GM21360 (cell line): ENCODE measurements around the gene AGAP5.
"Not testable (repeated sequence)": the region's sequence is repeated elsewhere in the genome, so short reads cannot be mapped to it uniquely, and the experiment has no call there.

Experiments used
- ATAC-seq: cut with Tn5 transposase; IDR thresholded peaks from one replicate; pipeline ENCODE4 v1.9.1; 2021; ENCODE audit warnings: mild to moderate bottlenecking, moderate library complexity; ENCODE audit not compliant: unreplicated experiment

The AGAP5 gene

DNA sequence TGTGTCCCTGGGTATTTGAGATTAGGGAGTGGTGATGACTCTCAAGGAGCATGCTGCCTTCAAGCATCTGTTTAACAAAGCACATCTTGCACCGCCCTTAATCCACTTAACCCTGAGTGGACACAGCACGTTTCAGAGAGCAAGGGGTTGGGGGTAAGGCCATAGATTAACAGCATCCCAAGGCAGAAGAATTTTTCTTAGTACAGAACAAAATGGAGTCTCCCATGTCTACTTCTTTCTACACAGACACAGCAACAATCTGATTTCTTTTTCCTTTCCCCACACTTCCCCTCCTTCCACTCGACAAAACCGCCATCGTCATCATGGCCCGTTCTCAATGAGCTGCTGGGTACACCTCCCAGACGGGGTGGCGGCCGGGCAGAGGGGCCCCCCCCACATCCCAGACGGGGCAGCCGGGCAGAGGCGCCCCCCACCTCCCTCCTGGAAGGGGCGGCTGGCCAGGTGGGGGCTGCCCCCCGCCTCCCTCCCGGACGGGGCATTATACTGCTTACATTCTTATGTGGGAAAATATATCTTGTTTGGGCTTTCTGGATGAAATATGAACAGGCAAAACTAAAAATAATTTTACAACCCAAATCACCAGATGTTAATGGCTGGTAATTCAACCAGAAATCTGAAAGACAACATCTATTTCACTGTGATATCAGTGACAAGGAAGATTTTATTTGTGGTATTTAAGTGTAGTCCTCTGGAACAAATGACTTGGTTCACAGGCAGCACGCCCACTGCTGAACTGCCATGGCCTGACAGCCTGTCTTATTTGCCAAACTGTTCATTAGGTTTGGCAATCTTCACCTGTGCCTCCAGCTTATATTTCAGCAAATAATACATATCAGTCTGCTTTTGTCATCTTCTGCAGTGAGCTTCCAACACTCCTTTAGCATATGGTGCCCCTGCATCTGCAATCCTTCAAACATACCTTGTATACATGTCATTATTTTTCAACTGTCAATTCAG lies 17.6 kb upstream of the AGAP5 start:
- not testable (repeated sequence) for ATAC-seq

DNA sequence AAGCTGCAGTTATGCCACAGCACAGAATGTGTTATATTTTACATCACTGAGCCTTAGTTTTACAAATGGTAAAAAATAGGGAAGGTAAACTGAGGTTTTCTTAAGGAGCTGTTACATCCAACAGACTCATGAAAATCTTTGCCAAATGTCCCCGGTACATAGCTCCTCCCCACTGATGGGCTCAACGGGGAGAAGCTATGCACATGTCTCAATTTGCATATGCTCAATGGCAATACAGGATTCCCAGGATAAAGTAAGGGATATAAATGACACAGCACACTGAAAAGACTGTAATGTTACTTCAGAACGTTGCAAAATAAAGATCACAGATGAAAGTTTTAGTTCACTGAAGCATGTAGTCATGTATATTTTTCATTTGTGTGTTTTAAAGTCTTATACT lies 16.6 kb upstream of the AGAP5 start:
- ATAC-seq: not testable (repeated sequence)

DNA sequence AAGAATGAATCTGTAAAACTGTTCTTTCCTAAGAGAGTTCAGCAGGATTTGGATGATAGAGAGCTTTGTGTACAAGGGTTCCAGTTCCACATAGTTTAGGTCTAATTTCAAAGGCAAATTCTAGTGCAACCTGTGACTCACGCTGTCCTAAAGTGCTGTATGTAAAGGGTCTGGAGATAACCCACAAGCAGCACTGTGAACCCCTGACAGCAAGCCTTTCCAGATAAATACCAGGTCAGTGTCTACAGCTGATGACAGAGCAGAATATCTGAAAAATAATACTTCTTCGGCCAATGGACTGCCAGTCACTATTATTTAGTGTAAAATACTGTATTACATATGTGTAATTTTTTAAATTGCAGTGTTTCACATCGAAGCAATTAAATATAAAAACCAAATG lies 16.0 kb upstream of the AGAP5 start:
- not testable (repeated sequence) for ATAC-seq

DNA sequence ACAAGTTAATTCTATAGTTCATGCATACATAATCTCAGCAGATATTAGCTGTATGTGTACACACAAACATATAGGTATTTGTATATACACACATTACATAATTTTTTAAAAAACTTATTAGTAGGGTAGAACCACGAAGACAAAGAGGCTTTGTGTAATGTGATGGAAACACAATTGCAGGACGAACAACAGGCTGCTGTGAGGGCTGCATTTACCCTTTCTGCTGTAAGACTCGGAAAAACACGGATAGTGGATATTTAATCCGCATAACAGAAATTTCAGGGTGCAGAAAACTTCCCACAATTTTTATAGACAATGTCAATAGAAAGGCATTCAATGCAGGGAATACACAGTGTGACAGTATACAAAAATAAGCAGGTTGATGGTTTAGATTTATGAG lies 13.8 kb upstream of the AGAP5 start:
- not testable (repeated sequence) for ATAC-seq

DNA sequence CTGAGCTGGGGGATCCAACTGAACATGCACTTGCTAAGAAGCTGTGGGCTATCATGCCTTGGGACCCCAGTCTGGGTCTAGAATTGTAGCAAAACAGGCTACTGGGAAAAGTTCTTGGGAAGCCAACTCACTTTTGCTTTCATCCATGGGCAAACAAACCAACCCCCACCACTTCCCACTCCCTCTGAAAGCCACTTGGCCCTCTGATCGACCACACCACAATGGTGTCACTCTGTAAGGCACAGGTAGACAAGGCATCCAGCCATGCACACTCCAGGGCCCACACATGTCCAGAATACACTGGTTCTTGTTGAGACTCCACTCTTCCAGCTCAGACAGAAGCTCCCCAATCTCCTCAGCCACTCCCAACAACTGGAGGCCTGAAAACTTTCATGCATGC lies 10.2 kb upstream of the AGAP5 start:
- ATAC-seq: not testable (repeated sequence)

DNA sequence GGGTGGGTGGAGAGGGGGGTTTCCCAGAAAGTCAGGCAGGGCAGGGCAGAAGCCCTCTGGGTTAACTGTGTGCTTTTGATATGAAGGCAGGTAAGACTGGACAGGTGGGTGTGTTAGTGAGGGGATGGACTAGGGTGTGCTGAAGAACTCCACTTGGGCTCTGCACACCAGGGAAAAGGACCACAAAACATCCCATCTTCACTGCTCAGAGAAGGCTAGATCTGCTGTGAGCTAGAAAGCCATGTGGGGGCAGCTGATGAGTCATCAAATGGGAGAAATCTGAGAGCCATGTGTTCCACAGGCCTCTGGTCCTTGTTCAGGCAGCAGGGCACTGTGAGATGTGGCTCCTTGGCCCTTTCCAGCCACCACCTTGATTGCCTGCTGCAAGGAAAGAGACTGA lies 9.7 kb upstream of the AGAP5 start:
- not testable (repeated sequence) for ATAC-seq

DNA sequence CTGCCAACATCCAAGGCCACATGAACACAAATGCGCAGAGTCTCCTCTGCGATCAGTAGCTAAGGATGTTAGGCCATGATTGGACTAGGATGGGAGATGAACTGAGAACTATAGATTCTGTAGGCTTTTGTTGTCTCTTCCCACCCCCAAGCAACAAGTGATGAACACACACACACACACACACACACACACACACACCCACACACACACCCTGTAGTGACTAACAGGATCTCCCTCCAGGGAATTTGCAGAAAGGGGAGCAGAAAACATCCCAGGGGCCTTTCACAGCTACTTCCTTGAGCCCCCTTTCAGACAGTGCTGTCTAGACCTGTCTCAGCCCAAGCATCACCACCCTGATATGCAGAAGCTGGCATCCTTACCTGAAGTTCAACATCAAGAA lies 8.6 kb upstream of the AGAP5 start:
- not testable (repeated sequence) for ATAC-seq

DNA sequence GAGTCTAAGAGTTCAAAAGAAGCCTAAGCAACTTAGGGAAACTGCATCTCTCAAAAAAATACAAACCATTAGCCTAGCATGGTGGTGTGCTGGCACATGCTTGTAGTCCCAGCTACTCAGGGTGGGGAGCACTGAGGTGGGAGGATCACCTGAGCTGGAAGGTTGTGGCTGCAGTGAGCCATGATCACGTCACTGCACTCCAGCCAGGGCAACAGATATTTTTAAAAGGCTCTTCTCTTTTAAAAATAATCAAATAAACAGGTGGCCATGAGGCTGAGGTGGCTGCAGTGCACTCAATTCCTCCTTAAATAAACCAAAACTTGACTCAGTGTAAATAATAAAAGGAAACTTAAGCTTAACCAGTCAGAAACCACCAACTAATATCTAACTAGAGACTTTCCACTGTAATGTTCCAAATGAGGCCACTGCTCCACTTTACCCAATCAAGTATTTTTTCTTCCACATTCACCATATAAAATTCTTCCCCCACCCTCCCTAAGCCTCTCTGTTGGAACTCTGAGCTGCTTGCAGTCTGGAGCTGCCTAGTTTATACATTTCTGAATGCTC lies 7.7 kb upstream of the AGAP5 start:
- ATAC-seq: not testable (repeated sequence)

DNA sequence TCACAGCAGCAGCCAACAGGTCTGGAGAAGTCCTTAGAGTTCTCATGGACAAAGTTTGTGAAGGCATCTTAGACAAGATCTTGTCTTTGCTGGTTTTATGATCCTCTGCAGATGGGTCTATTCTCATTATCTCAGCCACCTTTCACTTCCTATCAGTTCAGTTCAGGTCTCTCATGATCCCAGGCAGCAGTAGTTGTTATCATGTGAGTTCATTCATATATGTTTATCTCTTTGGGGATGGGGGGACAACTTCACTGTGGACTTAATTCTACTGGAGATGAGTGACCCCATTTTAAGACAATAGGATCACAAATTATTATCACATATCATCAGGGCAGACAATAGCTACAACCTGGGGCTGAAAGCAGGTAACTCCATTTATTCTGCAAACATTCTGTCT lies 6.0 kb upstream of the AGAP5 start:
- not testable (repeated sequence) for ATAC-seq

DNA sequence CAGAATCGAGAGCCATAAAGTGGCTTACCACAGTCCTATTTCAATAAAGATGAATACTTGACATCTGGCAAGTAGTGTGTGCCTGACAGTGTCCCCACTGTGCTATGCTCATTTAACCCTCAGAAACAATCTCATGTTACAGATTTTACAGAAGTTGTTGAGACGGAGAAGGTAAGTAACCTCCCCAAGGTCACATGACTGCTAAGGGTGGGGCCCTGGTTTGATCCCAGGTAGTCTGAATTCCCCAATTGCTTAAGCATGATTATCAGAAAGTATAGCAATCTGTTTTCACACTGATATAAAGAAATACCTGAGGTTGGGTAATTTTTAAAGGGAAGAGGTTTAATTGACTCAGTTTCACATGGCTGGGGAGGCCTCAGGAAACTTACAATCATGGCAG lies 910 bp upstream of the AGAP5 start:
- ATAC-seq: not testable (repeated sequence)

DNA sequence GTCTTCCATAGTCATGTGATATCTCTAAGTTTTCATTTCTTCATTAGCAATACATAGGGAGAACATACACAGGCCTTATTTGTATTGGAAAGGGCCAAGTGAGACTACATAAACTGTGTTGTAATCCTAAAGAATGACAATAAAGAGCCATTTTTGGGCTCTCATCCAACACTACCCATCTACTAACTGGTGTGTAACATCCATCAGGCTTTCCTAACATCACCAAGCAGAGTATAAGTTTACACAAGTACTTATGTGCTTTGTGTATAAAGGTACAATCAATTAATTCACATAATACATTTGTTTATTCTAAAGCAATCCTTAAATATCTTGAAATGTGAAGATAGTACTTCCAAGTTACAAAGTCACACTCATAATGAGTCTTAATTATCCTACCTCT lies 2.6 kb downstream of the AGAP5 start:
- ATAC-seq: not testable (repeated sequence)

DNA sequence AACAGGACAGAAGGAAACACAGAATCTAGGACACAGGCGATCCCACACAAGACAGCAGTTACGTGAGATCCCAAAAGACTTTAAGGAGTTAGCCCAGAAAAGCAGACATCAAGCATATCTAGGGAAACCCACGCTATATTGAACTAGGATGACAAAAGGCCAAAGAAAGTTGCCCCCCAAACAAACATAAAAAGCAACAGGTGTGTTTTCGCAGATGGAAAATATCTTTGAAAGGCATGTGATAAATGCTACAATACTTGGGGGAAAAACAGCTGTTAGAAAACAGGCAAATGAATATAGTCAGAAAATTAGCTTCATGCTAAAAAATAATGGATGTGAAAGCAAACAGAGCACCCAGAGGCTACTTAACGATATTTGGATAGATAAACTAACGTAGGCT lies 7.2 kb downstream of the AGAP5 start:
- not testable (repeated sequence) for ATAC-seq

DNA sequence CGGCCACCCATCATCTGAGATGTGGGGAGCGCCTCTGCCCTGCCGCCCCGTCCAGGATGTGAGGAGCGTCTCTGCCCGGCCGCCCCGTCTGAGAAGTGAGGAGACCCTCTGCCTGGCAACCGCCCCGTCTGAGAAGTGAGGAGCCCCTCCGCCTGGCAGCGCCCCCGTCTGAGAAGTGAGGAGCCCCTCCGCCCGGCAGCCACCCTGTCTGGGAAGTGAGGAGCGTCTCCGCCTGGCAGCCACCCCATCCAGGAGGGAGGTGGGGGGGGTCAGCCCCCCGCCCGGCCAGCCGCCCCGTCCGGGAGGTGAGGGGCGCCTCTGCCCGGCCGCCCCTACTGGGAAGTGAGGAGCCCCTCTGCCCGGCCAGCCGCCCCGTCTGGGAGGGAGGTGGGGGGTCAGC lies 8.3 kb downstream of the AGAP5 start:
- ATAC-seq: not testable (repeated sequence)

DNA sequence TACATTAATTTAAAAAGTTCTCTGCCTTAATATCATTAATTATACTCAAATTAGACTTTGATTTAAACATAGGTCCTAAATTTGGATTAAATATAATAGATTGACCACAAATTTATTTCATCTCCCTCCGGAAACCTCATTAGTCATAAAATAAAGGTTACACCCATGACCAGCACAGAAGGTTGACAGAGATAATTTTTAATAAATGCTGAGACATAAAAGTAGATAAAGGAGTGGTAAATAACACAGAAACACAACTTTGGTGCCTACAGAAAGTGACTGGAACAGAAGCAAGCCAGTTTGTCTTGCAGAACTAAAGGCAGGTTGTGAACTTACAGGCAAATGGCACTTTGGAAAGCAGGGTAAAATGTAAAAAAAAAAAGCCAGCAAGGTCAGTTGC lies 10.3 kb downstream of the AGAP5 start:
- not testable (repeated sequence) for ATAC-seq

DNA sequence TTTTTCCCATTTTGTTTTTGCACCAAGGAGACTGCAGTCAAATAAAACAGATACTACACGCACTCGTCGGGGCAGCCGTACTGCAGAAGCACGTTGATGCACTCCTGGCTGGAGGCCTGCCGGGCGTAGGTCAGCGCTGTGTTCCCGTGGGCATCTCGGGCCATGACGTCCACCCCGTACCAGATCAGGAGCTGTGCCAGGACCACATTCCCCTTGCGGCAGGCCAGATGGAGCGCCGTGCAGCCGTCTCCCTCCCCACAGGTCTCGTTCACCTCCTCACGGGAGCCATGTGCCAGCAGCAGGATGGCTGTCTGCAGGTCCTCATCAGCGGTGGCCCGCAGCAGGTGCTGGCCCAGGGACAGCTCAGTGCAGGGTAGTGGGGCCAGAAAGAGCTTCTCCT lies 23.4 kb downstream of the AGAP5 start:
- ATAC-seq: not testable (repeated sequence)

DNA sequence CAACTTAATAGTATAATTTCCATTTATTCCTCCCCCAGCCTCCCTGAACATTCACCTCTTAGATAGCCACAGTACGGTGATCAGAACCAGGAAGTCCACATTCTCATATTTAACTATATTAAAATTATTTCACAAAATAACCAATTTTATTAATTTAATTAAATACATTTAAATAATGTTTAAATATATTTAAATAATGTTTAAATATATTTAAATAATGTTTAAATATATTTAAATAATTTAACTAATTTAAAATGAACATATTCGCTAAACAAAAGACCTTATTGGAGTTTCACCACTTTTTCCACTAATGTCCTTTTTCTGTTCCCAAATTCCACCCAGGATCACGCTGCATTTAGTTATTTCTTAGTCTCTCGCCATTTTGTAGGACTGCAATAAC lies 29.5 kb downstream of the AGAP5 start:
- ATAC-seq: not testable (repeated sequence)

DNA sequence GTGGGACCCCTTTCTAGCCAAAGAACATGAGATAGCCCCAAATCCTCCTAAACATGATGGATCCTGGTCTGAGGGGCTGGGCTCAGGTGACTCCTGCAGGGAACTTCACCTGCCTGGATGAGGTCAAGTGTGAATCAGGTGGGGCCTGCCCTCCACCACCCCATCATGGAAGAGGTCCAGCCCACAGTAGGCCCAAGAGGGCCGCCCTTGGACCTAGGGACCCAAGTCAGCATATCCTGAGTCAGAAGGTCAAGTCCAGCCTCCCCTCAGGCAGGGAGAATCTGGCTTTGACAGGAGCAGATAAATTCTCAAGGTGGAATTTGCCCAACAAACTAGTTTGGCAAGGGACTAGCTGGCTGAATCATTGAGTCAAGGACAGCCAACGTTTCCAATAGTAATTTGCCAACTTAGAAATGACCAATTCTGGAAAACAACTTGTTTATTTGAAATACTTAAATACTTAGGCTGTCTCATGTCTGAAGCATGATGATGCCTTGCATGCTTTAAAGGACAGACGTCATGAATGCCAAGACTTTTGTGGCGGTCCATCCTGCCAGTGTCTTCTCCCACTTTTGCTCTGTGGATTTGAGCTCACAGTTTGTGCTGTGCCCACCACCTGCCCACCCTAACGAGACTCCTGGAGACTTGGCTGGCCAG lies 31.6 kb downstream of the AGAP5 start:
- not testable (repeated sequence) for ATAC-seq

DNA sequence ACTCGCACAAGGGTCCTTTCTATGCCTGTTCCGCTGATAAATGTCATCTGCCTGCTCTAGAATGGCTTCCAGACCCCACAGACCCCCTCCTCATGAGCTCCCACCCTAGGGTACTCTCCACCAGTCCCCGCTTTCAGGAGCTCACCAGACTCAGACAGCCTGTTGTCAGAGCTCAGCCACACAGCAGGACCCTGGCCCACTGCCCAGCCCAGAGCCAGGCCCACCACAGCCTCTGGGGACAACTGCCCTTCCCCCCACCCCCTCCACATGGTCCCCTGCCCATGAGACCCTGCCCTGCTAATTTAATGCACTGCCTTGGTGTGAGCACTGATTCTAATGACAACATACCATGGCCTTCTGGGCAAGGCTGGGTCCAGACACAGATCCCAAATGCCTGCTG lies 32.3 kb downstream of the AGAP5 start:
- not testable (repeated sequence) for ATAC-seq

DNA sequence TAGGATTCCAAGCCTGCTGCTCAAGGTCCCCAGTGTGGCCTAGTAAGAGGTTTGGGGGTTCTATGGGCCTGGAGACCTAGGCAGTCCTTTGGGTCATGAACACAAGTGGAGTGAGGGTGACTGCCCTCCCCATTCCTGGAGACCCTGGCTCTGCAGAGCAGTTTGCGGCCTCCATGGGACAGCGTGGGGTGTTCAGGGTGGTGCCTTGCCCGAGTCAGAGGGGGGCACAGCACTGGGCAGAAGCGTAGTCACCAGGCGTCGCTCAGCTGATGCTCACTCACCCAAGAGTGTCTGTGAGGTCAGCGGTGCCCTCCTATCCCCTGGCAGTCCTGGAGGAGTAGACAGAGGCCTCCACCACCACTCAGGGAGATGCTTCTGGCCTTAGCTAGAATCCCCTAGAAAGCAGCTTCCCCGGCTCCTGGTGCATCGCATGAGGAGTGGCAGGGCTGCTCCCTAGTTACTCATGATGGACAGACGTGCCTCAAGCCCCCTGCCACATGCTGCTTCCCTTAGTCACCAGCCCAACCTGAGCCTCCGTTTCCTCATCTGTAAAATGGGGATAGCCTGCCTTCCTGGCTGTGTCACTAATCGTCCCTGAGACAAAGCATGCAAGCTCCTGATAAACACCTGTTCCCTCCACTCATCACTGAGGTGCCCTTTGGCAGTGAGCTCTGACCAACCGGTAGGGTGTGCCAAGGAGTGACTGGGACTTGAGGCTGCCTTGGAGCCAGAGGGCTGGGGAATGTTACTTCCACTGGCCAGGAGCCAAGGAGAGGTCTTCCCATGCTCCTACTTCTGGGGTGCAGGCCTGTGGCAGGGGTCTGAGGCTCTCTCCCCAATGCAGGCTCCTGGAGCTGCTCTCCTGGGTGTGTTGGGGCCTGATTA lies 33.5 kb downstream of the AGAP5 start:
- ATAC-seq: not testable (repeated sequence)

DNA sequence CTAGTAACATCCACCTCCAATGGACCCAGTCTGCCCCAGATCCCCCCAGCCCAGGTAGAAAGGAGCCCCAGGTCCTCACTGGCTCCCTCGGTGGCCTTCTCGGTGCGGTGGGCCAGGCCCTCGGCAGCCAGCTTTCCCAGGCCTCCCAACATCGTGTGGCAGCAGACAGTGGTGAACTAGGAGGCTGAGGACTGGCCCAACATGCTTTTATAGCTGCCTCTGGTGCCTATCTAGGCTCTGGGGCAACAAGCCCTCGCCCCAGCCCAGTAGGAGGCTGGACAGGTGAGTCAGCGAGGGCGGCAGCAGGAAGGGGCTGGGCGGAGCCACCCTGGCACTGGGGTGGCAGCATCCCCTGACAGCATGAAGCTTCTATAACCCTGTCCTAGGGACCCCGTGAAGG lies 34.3 kb downstream of the AGAP5 start:
- ATAC-seq: not testable (repeated sequence)

DNA sequence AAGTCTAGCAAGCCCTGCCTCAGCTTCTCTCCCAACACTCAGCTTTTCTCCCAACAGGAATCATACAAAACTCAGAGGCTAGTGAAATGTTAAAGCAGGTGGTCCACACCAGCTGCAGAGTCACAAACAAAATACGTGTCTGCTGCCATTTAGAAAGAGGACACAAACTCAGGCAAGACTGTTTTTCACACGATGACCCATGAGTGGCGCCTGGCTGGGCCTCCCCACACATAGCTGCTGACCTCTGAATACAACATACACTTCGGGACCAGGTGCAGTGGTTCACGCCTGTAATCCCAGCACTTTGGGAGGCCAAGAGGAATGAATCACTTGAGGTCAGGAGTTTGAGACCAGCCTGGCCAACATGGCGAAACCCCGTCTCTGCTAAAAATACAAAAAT lies 35.2 kb downstream of the AGAP5 start:
- not testable (repeated sequence) for ATAC-seq
